HepG2 (cell line): ENCODE results near the gene TM9SF2. TPM values are rescaled to one million over a fixed set of nuclear protein-coding genes. Genes with fewer than 3 reads are reported as not detected.

ENCODE experiments used
- ATAC-seq: fragments of 200-7000 bp; cut with Tn5 transposase; 3 replicates; pipeline ENCODE4 v1.9.1; 2020; ENCODE audit warnings: mild to moderate bottlenecking, moderate library complexity
- BruUV-seq: library from RNA; stranded (reverse); fragments of 400-500 nt; replicated peaks from 2 replicates; lab custom pipeline; 2021; lab: Mats Ljungman, UMichigan
- CTCF ChIA-PET: fragments of 300-600 bp; formaldehyde crosslinking; extraction: SDS; loops from one replicate; lab custom pipeline; 2021; ENCODE audit warnings: low total read pairs, inconsistent platforms, low intra/inter-chr PET ratio; lab: Yijun Ruan, JAX
- POLR2A ChIA-PET: fragments of 350-600 bp; sonication (Branson Sonifier 250); formaldehyde crosslinking; loops from one replicate; lab custom pipeline; 2020; ENCODE audit warnings: antibody characterized with exemption, inconsistent platforms; lab: Yijun Ruan, JAX
- DNase-seq: peaks from one replicate; pipeline ENCODE4 v3.0.0-alpha.2; 2015; ENCODE audit warnings: low spot score
- FAIRE-seq: peaks from 3 replicates; lab custom pipeline; 2011; peaks lifted over from hg19 to GRCh38; lab: Jason Lieb, UNC
- H2AFZ ChIP-seq: one replicate; pipeline ENCODE4 v1.6.1; 2011; ENCODE audit warnings: low read length, inconsistent platforms
- H3K27ac ChIP-seq: fragments of 300-600 bp; 3 replicates; pipeline ENCODE4 v1.8.0; 2011; ENCODE audit warnings: mixed run types, mild to moderate bottlenecking, mixed read lengths, low read length, inconsistent platforms; ENCODE audit not compliant: insufficient read depth; ENCODE audit errors: extremely low read length
- H3K27me3 ChIP-seq, 2 experiments: fragments of 200-600 bp in 1 of 2; 2 replicates in 1 of 2; 3 replicates in 1 of 2; pipeline versions ENCODE4 v1.6.0 to v1.8.0; 2011; ENCODE audit warnings: low read length in 2 of 2, mild to moderate bottlenecking in 2 of 2, moderate library complexity in 2 of 2, inconsistent platforms in 1 of 2; ENCODE audit not compliant: insufficient read depth in 2 of 2, control insufficient read depth in 1 of 2
- H3K36me3 ChIP-seq, 2 experiments: fragments of 200-600 bp in 1 of 2; replicated peaks in 1 of 2; 2 replicates in 1 of 2; 3 replicates in 1 of 2; pipeline versions ENCODE4 v1.5.1 to v1.8.0; 2011; ENCODE audit warnings: low read length in 2 of 2, inconsistent platforms in 1 of 2; ENCODE audit not compliant: insufficient read depth in 2 of 2, control insufficient read depth in 1 of 2
- H3K4me1 ChIP-seq: 2 replicates; pipeline ENCODE4 v1.5.1; 2012; ENCODE audit warnings: low read length, inconsistent platforms; ENCODE audit not compliant: insufficient read depth
- H3K4me2 ChIP-seq: 2 replicates; pipeline ENCODE4 v1.6.0; 2011; ENCODE audit warnings: low read depth, low read length, inconsistent platforms
- H3K4me3 ChIP-seq, 3 experiments: fragments of 200-600 bp in 1 of 3; sonication (generic), shearing (Covaris generic) in 1 of 3; replicated peaks in 1 of 3; 2 replicates each; pipeline ENCODE4 v1.5.1; 2011 to 2016; ENCODE audit warnings: low read length in 3 of 3, inconsistent platforms in 2 of 3, low read depth in 2 of 3, mild to moderate bottlenecking in 2 of 3, control low read depth in 1 of 3, mixed read lengths in 1 of 3; ENCODE audit not compliant: insufficient read depth in 1 of 3
- H3K79me2 ChIP-seq: one replicate; pipeline ENCODE4 v1.6.1; 2011; ENCODE audit warnings: low read length, inconsistent platforms; ENCODE audit not compliant: insufficient read depth
- H3K9ac ChIP-seq: 2 replicates; pipeline ENCODE4 v1.6.0; 2011; ENCODE audit warnings: mild to moderate bottlenecking, low read depth, low read length, inconsistent platforms; ENCODE audit not compliant: insufficient read depth
- H3K9me3 ChIP-seq: 2 replicates; pipeline ENCODE4 v1.5.1; 2012; ENCODE audit warnings: mild to moderate bottlenecking, low read length
- H4K20me1 ChIP-seq: 2 replicates; pipeline ENCODE4 v1.6.0; 2011; ENCODE audit warnings: inconsistent platforms, mild to moderate bottlenecking, low read length, moderate library complexity; ENCODE audit not compliant: insufficient read depth
- AGO2 ChIP-seq: fragments of 200-400 bp; formaldehyde crosslinking; optimal IDR thresholded peaks from 2 replicates; pipeline ENCODE3; 2017; ENCODE audit warnings: mild to moderate bottlenecking, low read depth, low read length, moderate library complexity
- ATF7 ChIP-seq, 2 experiments: fragments of 450-650 bp in 1 of 2; sonication (generic) in 1 of 2; formaldehyde crosslinking in 1 of 2; IDR thresholded peaks; 2 replicates each; pipeline versions ENCODE4 v1.4.0 to v1.6.1; 2016 to 2020; ENCODE audit warnings: antibody characterized with exemption in 1 of 2, mild to moderate bottlenecking in 1 of 2, missing genetic modification reagents in 1 of 2
- DR1 ChIP-seq: sonication (generic); formaldehyde crosslinking; IDR thresholded peaks from 2 replicates; pipeline ENCODE4 v1.8.0; 2021; ENCODE audit warnings: mild to moderate bottlenecking, missing genetic modification reagents, inconsistent platforms
- EP300 ChIP-seq, 3 experiments: sonication (generic) in 1 of 3; formaldehyde crosslinking in 1 of 3; IDR thresholded peaks; 2 replicates each; pipeline versions ENCODE4 v1.5.1 to v1.6.1; 2011 to 2020; ENCODE audit warnings: low read depth in 2 of 3, low read length in 2 of 3, borderline replicate concordance in 1 of 3, improper control_type of control experiment in 1 of 3, mild to moderate bottlenecking in 1 of 3, missing genetic modification reagents in 1 of 3, moderate library complexity in 1 of 3
- HNRNPUL1 ChIP-seq: fragments of 200-400 bp; formaldehyde crosslinking; IDR thresholded peaks from 2 replicates; pipeline ENCODE4 v1.6.1; 2017; ENCODE audit warnings: low read depth, mild to moderate bottlenecking, low read length, moderate library complexity
- MATR3 ChIP-seq: sonication (generic); formaldehyde crosslinking; IDR thresholded peaks from 2 replicates; pipeline ENCODE4 v1.4.0; 2020; ENCODE audit warnings: missing genetic modification reagents
- PRPF4 ChIP-seq: fragments of 200-400 bp; formaldehyde crosslinking; IDR thresholded peaks from 2 replicates; pipeline ENCODE4 v1.6.1; 2016; ENCODE audit warnings: low read length, low read depth; ENCODE audit not compliant: poor library complexity, severe bottlenecking
- RBM22 ChIP-seq: fragments of 200-400 bp; formaldehyde crosslinking; optimal IDR thresholded peaks from 2 replicates; pipeline ENCODE3; 2017; ENCODE audit warnings: mild to moderate bottlenecking, low read length, moderate library complexity
- REL ChIP-seq: sonication (generic); formaldehyde crosslinking; conservative IDR thresholded peaks from 2 replicates; pipeline ENCODE4 v1.8.0; 2022; ENCODE audit warnings: mild to moderate bottlenecking, missing genetic modification reagents, moderate library complexity
- SMAD1 ChIP-seq: sonication (generic); formaldehyde crosslinking; IDR thresholded peaks from 2 replicates; pipeline ENCODE4 v1.4.0; 2020; ENCODE audit warnings: missing genetic modification reagents, low read depth, mild to moderate bottlenecking, borderline replicate concordance
- TARDBP ChIP-seq: sonication (generic); formaldehyde crosslinking; IDR thresholded peaks from 2 replicates; pipeline ENCODE4 v1.8.0; 2022; ENCODE audit warnings: mild to moderate bottlenecking, missing genetic modification reagents
- ZFX ChIP-seq: sonication (generic); formaldehyde crosslinking; IDR thresholded peaks from 2 replicates; pipeline ENCODE4 v1.4.0; 2020; ENCODE audit warnings: mild to moderate bottlenecking, low read depth, missing genetic modification reagents, moderate library complexity
- ZNF441 ChIP-seq: sonication (generic); formaldehyde crosslinking; IDR thresholded peaks from 2 replicates; pipeline ENCODE4 v1.7.0; 2021; ENCODE audit warnings: missing genetic modification reagents, borderline replicate concordance
- ZNF772 ChIP-seq: sonication (generic); formaldehyde crosslinking; IDR thresholded peaks from 2 replicates; pipeline ENCODE4 v1.5.0; 2020; ENCODE audit warnings: mild to moderate bottlenecking, missing genetic modification reagents
- WGBS: methylation state at CpG from one replicate; pipeline ENCODE4 v1.1.6; 2017; ENCODE audit warnings: low lambda C conversion rate; 5-methylcytosine and 5-hydroxymethylcytosine counted together
- in situ Hi-C: cut with HindIII; loops from 2 replicates; pipeline ENCODE4 v1.10.0; 2017; ENCODE audit warnings: low pct_unique_long_range_greater_than_20kb; ENCODE audit not compliant: extremely low pct_ligation_motif_present
- intact Hi-C: fragments of 100-400 bp; cut with micrococcal nuclease; formaldehyde crosslinking; loops from one replicate; pipeline ENCODE4 v1.10.0; 2022; ENCODE audit not compliant: unreplicated experiment
- polyA plus RNA-seq, 8 experiments: library from polyadenylated mRNA; depleted of rRNA in 3 of 8; stranded (reverse) in 7 of 8; unstranded in 1 of 8; fragments of >200 nt; fragmentation: Illumina TruSeq in 4 of 8; extraction: Trizol in 4 of 8; gene quantifications; 2 replicates each; pipeline versions ENCODE4 v1.2.1 to v1.2.3, GENCODE V29; 2011 to 2016; ENCODE audit warnings: low read depth in 4 of 8, missing spikeins in 1 of 8, mixed read lengths in 1 of 8; ENCODE audit not compliant: insufficient read depth in 1 of 8
- total RNA-seq, 5 experiments: library from RNA; depleted of rRNA; stranded (reverse); fragments of >200 nt; fragmentation: Illumina TruSeq; extraction: Trizol; gene quantifications; 2 replicates each; pipeline ENCODE4 v1.2.3, GENCODE V29; 2016; ENCODE audit warnings: low read depth in 1 of 5
- TF ChIP-seq, protein P1 (sequence below): sonication (generic); formaldehyde crosslinking; IDR thresholded peaks from 2 replicates; pipeline ENCODE4 v1.4.0; 2020; ENCODE audit warnings: missing genetic modification reagents
- TF ChIP-seq, protein P2 (sequence below): IDR thresholded peaks from 2 replicates; pipeline ENCODE4 v1.6.1; 2016; ENCODE audit warnings: control low read depth

TM9SF2 gene
- total and polyA plus RNA-seq, 2 of the 13 experiments (the other 11 are each of a cell fraction or from before 2014, with no cell fraction given) = 94.1 to 123 TPM

DNA sequence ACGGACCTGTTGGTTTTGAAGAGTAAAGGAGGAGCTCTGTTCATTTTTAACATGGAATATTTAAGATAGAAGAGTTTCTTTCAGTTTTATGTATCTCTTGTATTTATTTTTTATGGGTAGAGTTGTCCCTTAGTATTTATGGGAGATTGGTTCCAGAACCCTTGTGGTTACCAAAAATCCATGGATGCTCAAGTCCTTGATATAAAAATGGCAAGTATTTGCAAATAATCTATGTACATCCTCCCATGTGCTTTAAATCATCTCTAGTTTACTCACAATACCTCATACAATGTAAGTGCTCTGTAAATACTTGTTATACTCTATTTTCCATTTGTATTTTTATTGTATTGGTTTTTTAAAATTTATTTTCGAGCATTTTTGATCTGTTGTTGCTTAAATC, 63.1 kb downstream of the TM9SF2 start (continued):
- TF ChIP-seq DR1 (CRISPR knock-in tag) = no peak
- TF ChIP-seq, protein P1, sequence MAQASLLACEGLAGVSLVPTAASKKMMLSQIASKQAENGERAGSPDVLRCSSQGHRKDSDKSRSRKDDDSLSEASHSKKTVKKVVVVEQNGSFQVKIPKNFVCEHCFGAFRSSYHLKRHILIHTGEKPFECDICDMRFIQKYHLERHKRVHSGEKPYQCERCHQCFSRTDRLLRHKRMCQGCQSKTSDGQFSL (CRISPR knock-in tag) = no peak
- no peak for TF ChIP-seq ZNF772 (CRISPR knock-in tag)

DNA sequence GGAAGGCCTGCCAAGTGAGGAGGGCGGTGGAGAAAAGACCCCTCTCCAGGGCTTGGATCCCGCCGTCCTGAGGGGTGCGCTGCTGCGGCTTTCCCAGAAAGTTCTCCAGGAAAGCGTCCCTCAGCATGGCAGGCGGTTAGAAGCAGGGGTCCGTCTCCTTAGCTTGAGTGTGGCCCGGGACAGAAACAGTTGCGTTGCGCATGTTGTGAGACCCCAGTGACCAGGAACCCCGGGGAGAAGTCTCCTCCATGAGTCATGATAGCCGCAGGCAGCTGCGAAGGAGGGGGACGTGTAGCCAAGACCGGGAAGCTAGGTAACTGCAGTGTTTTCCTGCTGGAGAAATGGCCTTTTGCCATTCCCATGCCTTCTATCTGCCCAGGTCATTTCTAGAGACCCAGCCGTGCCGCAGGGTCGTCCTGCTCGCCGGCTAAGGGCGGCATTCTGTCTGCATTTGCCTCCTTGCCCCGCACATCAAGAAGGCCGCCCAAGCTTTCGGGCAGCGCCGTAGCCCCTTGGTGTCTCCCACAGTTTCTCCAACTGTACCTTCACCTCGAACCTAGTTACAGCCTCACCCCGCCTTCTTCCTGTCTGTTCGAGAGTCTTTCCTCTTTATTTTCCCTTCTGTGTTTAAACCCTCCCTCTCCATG, 64.3 kb downstream of the TM9SF2 start:
- Histone ChIP-seq H3K9me3 (no peaks in the 10 kb centered on the region), H3K4me3 (no peak overlapping the region)
- ATAC-seq (peak; percentile 17; the same call in 1 of the 3 replicates), DNase-seq (no peak)
- BruUV-seq = no TSS peak
- in situ Hi-C loops = no loop called here
- no peak for TF ChIP-seq ZFX
- TF ChIP-seq, protein P2, sequence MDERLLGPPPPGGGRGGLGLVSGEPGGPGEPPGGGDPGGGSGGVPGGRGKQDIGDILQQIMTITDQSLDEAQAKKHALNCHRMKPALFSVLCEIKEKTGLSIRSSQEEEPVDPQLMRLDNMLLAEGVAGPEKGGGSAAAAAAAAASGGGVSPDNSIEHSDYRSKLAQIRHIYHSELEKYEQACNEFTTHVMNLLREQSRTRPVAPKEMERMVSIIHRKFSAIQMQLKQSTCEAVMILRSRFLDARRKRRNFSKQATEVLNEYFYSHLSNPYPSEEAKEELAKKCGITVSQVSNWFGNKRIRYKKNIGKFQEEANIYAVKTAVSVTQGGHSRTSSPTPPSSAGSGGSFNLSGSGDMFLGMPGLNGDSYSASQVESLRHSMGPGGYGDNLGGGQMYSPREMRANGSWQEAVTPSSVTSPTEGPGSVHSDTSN (CRISPR knock-in tag) = no peak
- no peak for TF ChIP-seq PRPF4
- no peak for TF ChIP-seq TARDBP (CRISPR knock-in tag)
- TF ChIP-seq MATR3 (CRISPR knock-in tag) = no peak
- TF ChIP-seq REL (CRISPR knock-in tag) = no peak
- no peak for TF ChIP-seq EP300 (IDR thresholded peaks at IDR 0.05; ENCODE audit: low read depth in 2 of 2, low read length in 2 of 2)
- TF ChIP-seq EP300 (CRISPR knock-in tag; IDR thresholded peaks at IDR 0.05; ENCODE audit: borderline replicate concordance) = no peak
- peak; percentile 38 for TF ChIP-seq AGO2
- TF ChIP-seq SMAD1 = no peak
- peak; percentile 89 for TF ChIP-seq RBM22
- TF ChIP-seq HNRNPUL1 = no peak
- no peak for TF ChIP-seq ATF7 (IDR thresholded peaks at IDR 0.05)
- no peak for TF ChIP-seq ATF7 (CRISPR knock-in tag; IDR thresholded peaks at IDR 0.05)
- TF ChIP-seq ZNF441 (CRISPR knock-in tag) = no peak
- TF ChIP-seq, all 625 proteins: peak for 2
- ChIA-PET CTCF (no interaction called here), POLR2A (no interaction called here)
- Histone ChIP-seq H3K4me1 (no peaks in the 10 kb centered on the region), H2AFZ (no peak overlapping the region), H3K9ac (no peak overlapping the region), H3K79me2 (no peaks in the 10 kb centered on the region), H4K20me1 (no peaks in the 10 kb centered on the region), H3K4me2 (no peak overlapping the region), H3K27ac (no peak overlapping the region), H3K36me3 (peaks cover 4 to 19% of the 10 kb centered on the region in 2 experiments; a peak in 2 of 5 replicates), H3K27me3 (no peaks in the 10 kb centered on the region)
- no peak for FAIRE-seq
- intact Hi-C loops = no loop called here
- 96% methylated on average over 28 of the region's 30 CpGs for WGBS
